KMS-11 (cell line): ENCODE results near the gene ALMS1.

ENCODE experiments used
- H2AFZ ChIP-seq: fragments of 200-600 bp; sonication (generic); 2 replicates; pipeline ENCODE4 v1.6.1; 2016; ENCODE audit warnings: antibody characterized with exemption, mixed run types, low read depth
- H3K27ac ChIP-seq: fragments of 200-600 bp; sonication (generic); 2 replicates; pipeline ENCODE4 v1.6.1; 2016; ENCODE audit warnings: mild to moderate bottlenecking, mixed run types
- H3K27me3 ChIP-seq: fragments of 200-600 bp; sonication (generic); 2 replicates; pipeline ENCODE4 v1.6.1; 2017; ENCODE audit warnings: mild to moderate bottlenecking, low read depth, mixed run types, moderate library complexity; ENCODE audit not compliant: insufficient read depth
- H3K36me3 ChIP-seq: fragments of 200-600 bp; sonication (generic); 2 replicates; pipeline ENCODE4 v1.6.1; 2017; ENCODE audit warnings: mild to moderate bottlenecking, mixed run types; ENCODE audit not compliant: insufficient read depth
- H3K4me1 ChIP-seq: fragments of 200-600 bp; sonication (generic); 2 replicates; pipeline ENCODE4 v1.6.1; 2016; ENCODE audit warnings: mild to moderate bottlenecking, low read depth, mixed run types; ENCODE audit not compliant: poor library complexity, severe bottlenecking
- H3K4me2 ChIP-seq: fragments of 200-600 bp; sonication (generic); 2 replicates; pipeline ENCODE4 v1.7.0; 2016; ENCODE audit warnings: mild to moderate bottlenecking, mixed run types
- H3K4me3 ChIP-seq: fragments of 200-600 bp; sonication (generic); IDR thresholded peaks from 2 replicates; pipeline ENCODE4 v1.6.1; 2017; ENCODE audit warnings: low read depth, low read length, mixed read lengths; ENCODE audit not compliant: insufficient read depth
- H3K79me2 ChIP-seq: fragments of 200-600 bp; sonication (generic); 2 replicates; pipeline ENCODE4 v1.6.1; 2016; ENCODE audit warnings: low read depth, mixed run types; ENCODE audit not compliant: insufficient read depth
- H3K9ac ChIP-seq: fragments of 200-600 bp; sonication (generic); 2 replicates; pipeline ENCODE4 v1.6.1; 2016; ENCODE audit warnings: mild to moderate bottlenecking, mixed run types
- H4K20me1 ChIP-seq: fragments of 200-600 bp; sonication (generic); 2 replicates; pipeline ENCODE4 v1.6.1; 2016; ENCODE audit warnings: mild to moderate bottlenecking, mixed run types; ENCODE audit not compliant: insufficient read depth
- TF ChIP-seq, protein P1 (sequence below): fragments of 200-600 bp; sonication (generic); conservative IDR thresholded peaks from 2 replicates; pipeline ENCODE4 v1.6.1; 2017; ENCODE audit warnings: low read depth, mild to moderate bottlenecking, antibody characterized with exemption, low read length, moderate library complexity, mixed read lengths

ALMS1 gene

DNA sequence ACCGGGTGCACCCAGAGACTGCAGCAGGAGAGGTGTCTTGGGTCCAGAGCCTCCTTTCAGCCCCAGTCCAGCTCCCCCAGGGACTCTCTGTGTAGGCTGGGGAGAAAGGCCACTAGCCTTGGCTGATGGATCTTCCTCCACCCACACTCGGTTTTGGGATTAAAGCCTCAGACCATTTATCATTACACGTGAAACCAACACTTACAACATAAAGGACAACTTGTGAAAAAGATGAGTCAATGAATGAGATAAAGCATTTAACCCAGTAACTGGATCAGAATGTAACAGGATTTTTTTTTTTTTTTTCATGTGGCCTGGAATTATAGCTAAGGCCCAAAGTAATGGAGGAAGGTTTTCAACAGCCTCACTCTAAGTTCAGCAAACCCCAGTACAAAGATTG is 224.5 kb downstream of the ALMS1 start:
- H3K4me2 ChIP-seq = no peak overlapping the region

GRCh38 chr2:73611193-73611592 is 225.6 kb downstream of the ALMS1 start:
- Histone ChIP-seq H3K27ac (no peak overlapping the region), H3K27me3 (no peaks in the 10 kb centered on the region), H2AFZ (no peak overlapping the region), H3K9ac (no peak overlapping the region), H3K4me1 (no peaks in the 10 kb centered on the region), H3K36me3 (no peaks in the 10 kb centered on the region), H3K4me2 (no peak overlapping the region), H3K4me3 (no peak overlapping the region), H3K79me2 (no peaks in the 10 kb centered on the region), H4K20me1 (no peaks in the 10 kb centered on the region)
- TF ChIP-seq, protein P1, sequence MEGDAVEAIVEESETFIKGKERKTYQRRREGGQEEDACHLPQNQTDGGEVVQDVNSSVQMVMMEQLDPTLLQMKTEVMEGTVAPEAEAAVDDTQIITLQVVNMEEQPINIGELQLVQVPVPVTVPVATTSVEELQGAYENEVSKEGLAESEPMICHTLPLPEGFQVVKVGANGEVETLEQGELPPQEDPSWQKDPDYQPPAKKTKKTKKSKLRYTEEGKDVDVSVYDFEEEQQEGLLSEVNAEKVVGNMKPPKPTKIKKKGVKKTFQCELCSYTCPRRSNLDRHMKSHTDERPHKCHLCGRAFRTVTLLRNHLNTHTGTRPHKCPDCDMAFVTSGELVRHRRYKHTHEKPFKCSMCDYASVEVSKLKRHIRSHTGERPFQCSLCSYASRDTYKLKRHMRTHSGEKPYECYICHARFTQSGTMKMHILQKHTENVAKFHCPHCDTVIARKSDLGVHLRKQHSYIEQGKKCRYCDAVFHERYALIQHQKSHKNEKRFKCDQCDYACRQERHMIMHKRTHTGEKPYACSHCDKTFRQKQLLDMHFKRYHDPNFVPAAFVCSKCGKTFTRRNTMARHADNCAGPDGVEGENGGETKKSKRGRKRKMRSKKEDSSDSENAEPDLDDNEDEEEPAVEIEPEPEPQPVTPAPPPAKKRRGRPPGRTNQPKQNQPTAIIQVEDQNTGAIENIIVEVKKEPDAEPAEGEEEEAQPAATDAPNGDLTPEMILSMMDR = no peak

More for the DNA sequence above, 224.5 kb downstream of the ALMS1 start:
- H3K9ac ChIP-seq = no peak overlapping the region
- no peak overlapping the region for H2AFZ ChIP-seq
- no peaks in the 10 kb centered on the region for H3K36me3 ChIP-seq
- no peaks in the 10 kb centered on the region for H4K20me1 ChIP-seq
- no peaks in the 10 kb centered on the region for H3K79me2 ChIP-seq
- no peaks in the 10 kb centered on the region for H3K27me3 ChIP-seq
- TF ChIP-seq, protein P1 = no peak
- no peaks in the 10 kb centered on the region for H3K4me1 ChIP-seq
- no peak overlapping the region for H3K27ac ChIP-seq
- no peak overlapping the region for H3K4me3 ChIP-seq

DNA sequence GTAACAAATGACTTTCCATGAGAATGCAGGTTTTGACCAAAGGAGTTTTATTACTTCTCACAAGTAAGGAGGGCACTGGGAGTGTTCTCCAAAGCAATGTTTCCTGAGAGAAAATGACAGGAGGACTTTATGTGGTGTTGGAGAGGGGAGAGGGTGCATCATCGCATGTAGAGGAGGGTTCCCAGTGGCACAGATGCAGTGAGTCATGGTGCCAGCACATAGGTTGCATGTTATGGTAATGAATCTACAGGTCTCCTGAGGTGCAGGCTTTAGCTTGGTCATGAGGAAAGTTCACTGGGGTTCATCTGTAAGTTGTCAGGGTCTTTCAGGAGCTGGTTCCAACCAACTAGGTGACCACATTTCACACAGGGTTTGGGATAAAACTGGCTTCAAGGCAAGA is 226.2 kb downstream of the ALMS1 start:
- no peak overlapping the region for H2AFZ ChIP-seq
- H3K4me1 ChIP-seq = no peaks in the 10 kb centered on the region
- H4K20me1 ChIP-seq = no peaks in the 10 kb centered on the region
- no peaks in the 10 kb centered on the region for H3K36me3 ChIP-seq
- H3K4me2 ChIP-seq = no peak overlapping the region
- H3K4me3 ChIP-seq = no peak overlapping the region
- H3K9ac ChIP-seq = no peak overlapping the region
- H3K27ac ChIP-seq = no peak overlapping the region
- no peaks in the 10 kb centered on the region for H3K79me2 ChIP-seq
- TF ChIP-seq, protein P1 = no peak
- no peaks in the 10 kb centered on the region for H3K27me3 ChIP-seq

GRCh38 chr2:73614105-73614504 is 228.5 kb downstream of the ALMS1 start:
- TF ChIP-seq, protein P1 = no peak
- H4K20me1 ChIP-seq = no peaks in the 10 kb centered on the region
- H3K27ac ChIP-seq = no peak overlapping the region
- no peak overlapping the region for H3K4me3 ChIP-seq
- H3K79me2 ChIP-seq = no peaks in the 10 kb centered on the region
- no peak overlapping the region for H2AFZ ChIP-seq
- no peaks in the 10 kb centered on the region for H3K27me3 ChIP-seq
- no peak overlapping the region for H3K9ac ChIP-seq
- no peaks in the 10 kb centered on the region for H3K4me1 ChIP-seq
- no peaks in the 10 kb centered on the region for H3K36me3 ChIP-seq
- H3K4me2 ChIP-seq = no peak overlapping the region
